Testis (tissue), 3 donors: ENCODE data around the gene ADCY9. TPM values are rescaled to one million over a fixed set of nuclear protein-coding genes. Genes with fewer than 3 reads are reported as not detected.
"Not testable (repeated sequence)": the region's sequence is repeated elsewhere in the genome, so short reads cannot be mapped to it uniquely, and the experiment has no call there.

Experiments used
- DNase-seq: peaks from one replicate; pipeline ENCODE4 v3.0.0-alpha.2; 2019
- H3K27ac ChIP-seq, 2 donors: fragments of 200-600 bp; sonication (generic); one replicate each; pipeline ENCODE4 v1.5.1; 2019
- H3K27me3 ChIP-seq: fragments of 200-600 bp; sonication (generic); one replicate; pipeline ENCODE4 v1.5.1; 2019
- H3K36me3 ChIP-seq: fragments of 200-600 bp; sonication (generic); one replicate; pipeline ENCODE4 v1.5.1; 2017; ENCODE audit warnings: low read depth; ENCODE audit errors: missing control alignments
- H3K4me1 ChIP-seq: fragments of 200-600 bp; sonication (generic); one replicate; pipeline ENCODE4 v1.5.1; 2019
- H3K4me3 ChIP-seq, 2 donors: fragments of 200-600 bp; sonication (generic); one replicate each; pipeline ENCODE4 v1.5.1; 2017 to 2019
- H3K9me3 ChIP-seq: fragments of 200-600 bp; sonication (generic); one replicate; pipeline ENCODE4 v1.5.1; 2017
- CTCF ChIP-seq, 3 experiments: fragments of 450-650 bp in 2 of 3; fragments of 200-600 bp in 1 of 3; sonication (generic) in 1 of 3; IDR thresholded peaks; one replicate each; pipeline ENCODE4 v1.5.1; 2016 to 2019; ENCODE audit warnings: antibody characterized with exemption in 3 of 3, mild to moderate bottlenecking in 2 of 3, moderate library complexity in 1 of 3
- POLR2A ChIP-seq: fragments of 450-650 bp; IDR thresholded peaks from one replicate; pipeline ENCODE4 v1.6.1; 2017; ENCODE audit warnings: antibody characterized with exemption, mild to moderate bottlenecking, moderate library complexity
- WGBS, 2 donors: methylation state at CpG; one replicate each; pipeline ENCODE4 v1.1.5; 2018; 5-methylcytosine and 5-hydroxymethylcytosine counted together
- intact Hi-C: fragments of 100-400 bp; cut with DNase I; formaldehyde crosslinking; loops from one replicate; pipeline ENCODE4 v1.15.1; 2023; ENCODE audit warnings: low total_unique reads
- polyA plus RNA-seq: library from polyadenylated mRNA; stranded (reverse); fragments of 350-450 nt; fragmentation: Illumina TruSeq; extraction: RNeasy Lipid Tissue Mini Kit (QIAGEN cat#74804); gene quantifications from one replicate; pipeline ENCODE4 v1.2.3, GENCODE V29; 2014; ENCODE audit warnings: low read depth, low replicate concordance; ENCODE audit not compliant: insufficient read depth
- total RNA-seq, 2 donors: library from RNA; depleted of rRNA; stranded (reverse); fragments of >200 nt; gene quantifications; one replicate each; pipeline ENCODE4 v1.2.3, GENCODE V29; 2016

Gene ADCY9
- total and polyA plus RNA-seq, 3 donors from 2014 or later = 19.0 to 77.2 (median 52.8) TPM

GRCh38 chr16:4157376-4157825 lies 41.2 kb upstream of the ADCY9 start:
- Histone ChIP-seq H3K9me3 (no peaks in the 10 kb centered on the region), H3K4me1 (no peaks in the 10 kb centered on the region), H3K36me3 (no peaks in the 10 kb centered on the region), H3K4me3 (no peak overlapping the region), H3K27me3 (no peaks in the 10 kb centered on the region), H3K27ac (no peak overlapping the region)
- intact Hi-C loops = no loop called here
- no peak for DNase-seq
- TF ChIP-seq CTCF (IDR thresholded peaks at IDR 0.05) = no peak
- no peak for TF ChIP-seq POLR2A
- WGBS, 2 donors = 53 to 63% methylated on average over 4 of the region's 4 CpGs

- 84 to 86% methylated on average over 3 of the region's 3 CpGs for WGBS, 2 donors
- intact Hi-C loops, H3K36me3 ChIP-seq: not testable (repeated sequence)
Measured at GRCh38 chr16:4156503-4156902, 40.3 kb upstream of the ADCY9 start.

GRCh38 chr16:4153364-4153763 lies 37.1 kb upstream of the ADCY9 start:
- H3K4me1 ChIP-seq, H3K4me3 ChIP-seq, H3K36me3 ChIP-seq, H3K9me3 ChIP-seq, H3K27ac ChIP-seq, DNase-seq, intact Hi-C loops, H3K27me3 ChIP-seq: not testable (repeated sequence)
- WGBS, 2 donors = 91 to 94% methylated on average over 13 of the region's 13 CpGs

More at GRCh38 chr16:4156503-4156902, 40.3 kb upstream of the ADCY9 start:
- not testable (repeated sequence) for H3K4me1 ChIP-seq, DNase-seq, H3K4me3 ChIP-seq, H3K27ac ChIP-seq, H3K9me3 ChIP-seq, H3K27me3 ChIP-seq

GRCh38 chr16:4152267-4152666 lies 36.0 kb upstream of the ADCY9 start:
- H3K27me3 ChIP-seq = no peaks in the 10 kb centered on the region
- no peak overlapping the region for H3K4me3 ChIP-seq
- no peak for DNase-seq
- WGBS, 2 donors = 65 to 75% methylated on average over 5 of the region's 5 CpGs
- no peaks in the 10 kb centered on the region for H3K9me3 ChIP-seq
- no peak overlapping the region for H3K27ac ChIP-seq
- no peaks in the 10 kb centered on the region for H3K4me1 ChIP-seq
- TF ChIP-seq POLR2A (no peak), CTCF (IDR thresholded peaks at IDR 0.05) (no peak)
- intact Hi-C loops = no loop called here
- no peaks in the 10 kb centered on the region for H3K36me3 ChIP-seq

GRCh38 chr16:4147236-4147635 lies 31.0 kb upstream of the ADCY9 start:
- Histone ChIP-seq H3K9me3 (no peaks in the 10 kb centered on the region), H3K27me3 (no peaks in the 10 kb centered on the region), H3K27ac (no peak overlapping the region), H3K36me3 (no peaks in the 10 kb centered on the region), H3K4me1 (no peaks in the 10 kb centered on the region), H3K4me3 (no peak overlapping the region)
- intact Hi-C loops = no loop called here
- no peak for DNase-seq
- TF ChIP-seq POLR2A (no peak), CTCF (IDR thresholded peaks at IDR 0.05) (no peak)
- WGBS, 2 donors = 92 to 93% methylated on average over 8 to 10 of the region's 10 CpGs

- DNase-seq = no peak
- H3K4me3 ChIP-seq = no peak overlapping the region
- intact Hi-C loops = no loop called here
Measured at GRCh38 chr16:4142268-4142667, 26.0 kb upstream of the ADCY9 start.

More at GRCh38 chr16:4142268-4142667, 26.0 kb upstream of the ADCY9 start:
- H3K27ac ChIP-seq = no peak overlapping the region
- WGBS, 2 donors = 71 to 81% methylated on average over 5 of the region's 5 CpGs
- H3K27me3 ChIP-seq = no peaks in the 10 kb centered on the region
- H3K9me3 ChIP-seq = no peaks in the 10 kb centered on the region
- TF ChIP-seq POLR2A (no peak), CTCF (IDR thresholded peaks at IDR 0.05) (no peak)
- no peaks in the 10 kb centered on the region for H3K36me3 ChIP-seq
- H3K4me1 ChIP-seq = no peaks in the 10 kb centered on the region
